Natural killer cell (primary cell): ENCODE data around the gene C4orf50. TPM values are rescaled to one million over a fixed set of nuclear protein-coding genes. Genes with fewer than 3 reads are reported as not detected.

Experiments
- ATAC-seq, 3 donors: fragments of 150-1000 bp in 2 of 3; fragments of 200-7000 bp in 1 of 3; cut with Tn5 transposase; 1 replicate in 1 of 3; 2 replicates in 2 of 3; pipeline ENCODE4 v1.10.0; 2021; ENCODE audit warnings: mild to moderate bottlenecking in 2 of 3, moderate library complexity in 2 of 3
- DNase-seq, 2 donors: peaks; one replicate each; pipeline versions ENCODE4 v3.0.0 to v3.0.0-alpha.2; 2013 to 2021; ENCODE audit warnings: mixed read lengths in 1 of 2
- H3K27ac ChIP-seq: one replicate; pipeline ENCODE4 v1.5.1; 2013; ENCODE audit warnings: mild to moderate bottlenecking, low read length
- H3K27me3 ChIP-seq: one replicate; pipeline ENCODE4 v1.6.1; 2013; ENCODE audit warnings: low read length; ENCODE audit not compliant: control insufficient read depth, insufficient read depth
- H3K36me3 ChIP-seq: one replicate; pipeline ENCODE4 v1.6.1; 2013; ENCODE audit warnings: low read length; ENCODE audit not compliant: control insufficient read depth, insufficient read depth
- H3K4me1 ChIP-seq: one replicate; pipeline ENCODE4 v1.6.1; 2013; ENCODE audit warnings: low read length; ENCODE audit not compliant: control insufficient read depth, insufficient read depth
- H3K4me3 ChIP-seq: one replicate; pipeline ENCODE4 v1.5.1; 2013; ENCODE audit warnings: low read length
- H3K9me3 ChIP-seq: one replicate; pipeline ENCODE4 v1.6.1; 2013; ENCODE audit warnings: low read length; ENCODE audit not compliant: control insufficient read depth, insufficient read depth
- H3K27ac Mint-ChIP-seq, 2 donors: one replicate each; pipeline ENCODE4 v1.8.0; 2022; ENCODE audit warnings: mild to moderate bottlenecking in 2 of 2, mixed read lengths in 2 of 2, moderate library complexity in 1 of 2
- H3K27me3 Mint-ChIP-seq, 2 donors: one replicate each; pipeline ENCODE4 v1.8.0; 2022; ENCODE audit warnings: low read depth in 2 of 2, mixed read lengths in 2 of 2
- H3K36me3 Mint-ChIP-seq: one replicate; pipeline ENCODE4 v1.8.0; 2022; ENCODE audit warnings: mixed read lengths
- H3K4me1 Mint-ChIP-seq, 2 donors: one replicate each; pipeline ENCODE4 v1.8.0; 2022; ENCODE audit warnings: mixed read lengths in 2 of 2
- H3K4me3 Mint-ChIP-seq: one replicate; pipeline ENCODE4 v1.8.0; 2022; ENCODE audit warnings: mild to moderate bottlenecking, moderate library complexity, mixed read lengths
- H3K9me3 Mint-ChIP-seq, 2 donors: one replicate each; pipeline ENCODE4 v1.8.0; 2022; ENCODE audit warnings: mixed read lengths in 2 of 2
- WGBS: methylation state at CpG from one replicate; pipeline ENCODE4 v1.1.7; 2013; ENCODE audit warnings: missing lambda C conversion rate; ENCODE audit not compliant: insufficient coverage; 5-methylcytosine and 5-hydroxymethylcytosine counted together
- intact Hi-C: fragments of 100-400 bp; cut with micrococcal nuclease; formaldehyde crosslinking; loops from one replicate; pipeline ENCODE4 v1.14.2; 2022
- total RNA-seq, 4 donors: library from RNA; stranded (reverse); fragments of 120-200 nt in 1 of 4; gene quantifications; one replicate each; pipeline versions ENCODE4 v1.2.3 to v1.2.4, GENCODE V29; 2013 to 2022
- TF ChIP-seq, protein P1 (sequence below): fragments of 200-600 bp; IDR thresholded peaks from one replicate; pipeline ENCODE4 v1.8.0; 2022; ENCODE audit warnings: antibody characterized with exemption

C4orf50 gene
- total RNA-seq, 3 donors from 2014 or later (not counting 1 experiment from before 2014, with no cell fraction given) = 0.63 to 2.7 (median 1.8) TPM

DNA sequence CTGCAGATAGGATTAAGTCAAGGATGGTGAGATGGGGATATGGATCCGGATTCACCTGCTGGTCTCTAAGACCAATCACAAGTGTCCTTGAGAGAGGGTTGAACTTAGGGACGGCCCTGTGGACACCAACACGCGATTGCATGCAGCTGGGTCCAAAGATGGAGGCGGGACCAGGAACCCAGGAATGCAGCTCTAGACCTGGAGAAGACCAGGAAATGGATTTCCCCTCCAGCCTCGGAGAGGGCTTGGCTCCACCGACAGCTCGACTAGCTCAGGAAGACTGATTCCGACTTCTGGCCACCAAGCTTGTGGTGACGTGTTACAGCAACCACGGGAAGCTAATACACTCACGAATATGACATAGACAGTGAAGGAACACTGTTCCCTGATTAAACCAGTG is 4.7 kb downstream of the C4orf50 start:
- TF ChIP-seq, protein P1, sequence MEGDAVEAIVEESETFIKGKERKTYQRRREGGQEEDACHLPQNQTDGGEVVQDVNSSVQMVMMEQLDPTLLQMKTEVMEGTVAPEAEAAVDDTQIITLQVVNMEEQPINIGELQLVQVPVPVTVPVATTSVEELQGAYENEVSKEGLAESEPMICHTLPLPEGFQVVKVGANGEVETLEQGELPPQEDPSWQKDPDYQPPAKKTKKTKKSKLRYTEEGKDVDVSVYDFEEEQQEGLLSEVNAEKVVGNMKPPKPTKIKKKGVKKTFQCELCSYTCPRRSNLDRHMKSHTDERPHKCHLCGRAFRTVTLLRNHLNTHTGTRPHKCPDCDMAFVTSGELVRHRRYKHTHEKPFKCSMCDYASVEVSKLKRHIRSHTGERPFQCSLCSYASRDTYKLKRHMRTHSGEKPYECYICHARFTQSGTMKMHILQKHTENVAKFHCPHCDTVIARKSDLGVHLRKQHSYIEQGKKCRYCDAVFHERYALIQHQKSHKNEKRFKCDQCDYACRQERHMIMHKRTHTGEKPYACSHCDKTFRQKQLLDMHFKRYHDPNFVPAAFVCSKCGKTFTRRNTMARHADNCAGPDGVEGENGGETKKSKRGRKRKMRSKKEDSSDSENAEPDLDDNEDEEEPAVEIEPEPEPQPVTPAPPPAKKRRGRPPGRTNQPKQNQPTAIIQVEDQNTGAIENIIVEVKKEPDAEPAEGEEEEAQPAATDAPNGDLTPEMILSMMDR = no peak
- no peaks in the 10 kb centered on the region for H3K36me3 Mint-ChIP-seq
- no peak overlapping the region for H3K4me3 ChIP-seq
- peaks cover 0 to 8% of the 10 kb centered on the region in 2 donors for H3K4me1 Mint-ChIP-seq
- H3K4me1 ChIP-seq = no peaks in the 10 kb centered on the region
- no peaks in the 10 kb centered on the region for H3K27me3 ChIP-seq
- intact Hi-C loops = no loop called here
- H3K27ac ChIP-seq = no peak overlapping the region
- H3K27ac Mint-ChIP-seq = no peak overlapping the region
- H3K9me3 Mint-ChIP-seq = no peaks in the 10 kb centered on the region
- no peak for DNase-seq
- peaks cover 6 to 35% of the 10 kb centered on the region in 2 donors for H3K27me3 Mint-ChIP-seq
- H3K9me3 ChIP-seq = no peaks in the 10 kb centered on the region
- H3K36me3 ChIP-seq = no peaks in the 10 kb centered on the region
- no peak overlapping the region for H3K4me3 Mint-ChIP-seq
- WGBS = 95% methylated on average over 12 of the region's 12 CpGs
- ATAC-seq = no peak

GRCh38 chr4:6012200-6012599 is 6.0 kb downstream of the C4orf50 start:
- no peaks in the 10 kb centered on the region for H3K9me3 Mint-ChIP-seq
- no peaks in the 10 kb centered on the region for H3K4me1 ChIP-seq
- no peak overlapping the region for H3K4me3 ChIP-seq
- H3K27me3 ChIP-seq = no peaks in the 10 kb centered on the region
- no peak overlapping the region for H3K4me3 Mint-ChIP-seq
- DNase-seq (no peak), ATAC-seq (no peak)
- no peaks in the 10 kb centered on the region for H3K9me3 ChIP-seq
- intact Hi-C loops = no loop called here
- no peaks in the 10 kb centered on the region for H3K36me3 ChIP-seq
- H3K4me1 Mint-ChIP-seq = peaks cover 0 to 8% of the 10 kb centered on the region in 2 donors
- no peaks in the 10 kb centered on the region for H3K36me3 Mint-ChIP-seq
- H3K27ac ChIP-seq = no peak overlapping the region
- TF ChIP-seq, protein P1 = no peak
- H3K27me3 Mint-ChIP-seq = peaks cover 8 to 25% of the 10 kb centered on the region in 2 donors
- H3K27ac Mint-ChIP-seq = no peak overlapping the region
- 52% methylated on average over 4 of the region's 5 CpGs for WGBS

DNA sequence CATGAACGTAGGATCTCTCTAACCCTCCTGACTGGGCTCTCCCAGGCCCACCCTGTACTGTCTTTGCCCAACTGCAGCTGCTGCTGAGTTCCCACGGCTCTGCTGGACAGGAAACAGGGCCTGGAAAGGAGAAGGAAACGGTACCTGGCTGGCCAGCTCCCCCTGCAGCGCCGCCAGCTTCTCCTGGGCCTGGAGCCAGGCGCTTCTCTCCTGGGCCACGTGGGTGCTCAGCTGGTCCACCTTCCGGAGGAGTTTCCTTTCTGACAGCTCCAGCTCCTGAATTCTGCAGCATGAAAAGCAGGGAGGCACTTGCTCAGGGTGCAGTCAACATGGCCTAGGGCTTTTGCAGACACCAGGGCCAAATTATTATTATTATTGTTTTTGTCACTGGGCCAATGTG is 6.5 kb downstream of the C4orf50 start:
- no peak for DNase-seq
- WGBS = 9% methylated on average over 8 of the region's 8 CpGs
- H3K4me1 Mint-ChIP-seq = peaks cover 0 to 8% of the 10 kb centered on the region in 2 donors

GRCh38 chr4:6011271-6011671 is 7.0 kb downstream of the C4orf50 start:
- Histone ChIP-seq H3K27ac (no peak overlapping the region), H3K4me3 (no peak overlapping the region), H3K9me3 (no peaks in the 10 kb centered on the region), H3K36me3 (no peaks in the 10 kb centered on the region), H3K27me3 (no peaks in the 10 kb centered on the region), H3K4me1 (no peaks in the 10 kb centered on the region)
- H3K9me3 Mint-ChIP-seq = no peaks in the 10 kb centered on the region
- peaks cover 0 to 8% of the 10 kb centered on the region in 2 donors for H3K4me1 Mint-ChIP-seq
- no peak overlapping the region for H3K27ac Mint-ChIP-seq
- H3K4me3 Mint-ChIP-seq = no peak overlapping the region
- no peak for ATAC-seq
- intact Hi-C loops = no loop called here
- no peaks in the 10 kb centered on the region for H3K36me3 Mint-ChIP-seq
- 21% methylated on average over 11 of the region's 12 CpGs for WGBS
- TF ChIP-seq, protein P1 = no peak
- H3K27me3 Mint-ChIP-seq = peaks cover 14 to 25% of the 10 kb centered on the region in 2 donors
- no peak for DNase-seq

More for the DNA sequence above, 6.5 kb downstream of the C4orf50 start:
- intact Hi-C loops = no loop called here
- Mint-ChIP-seq H3K36me3 (no peaks in the 10 kb centered on the region), H3K9me3 (no peaks in the 10 kb centered on the region), H3K27me3 (peaks cover 12 to 25% of the 10 kb centered on the region in 2 donors), H3K4me3 (no peak overlapping the region), H3K27ac (no peak overlapping the region)
- no peaks in the 10 kb centered on the region for H3K36me3 ChIP-seq
- ATAC-seq = no peak
- TF ChIP-seq, protein P1 = no peak
- no peak overlapping the region for H3K4me3 ChIP-seq
- no peaks in the 10 kb centered on the region for H3K4me1 ChIP-seq
- H3K27ac ChIP-seq = no peak overlapping the region
- H3K27me3 ChIP-seq = no peaks in the 10 kb centered on the region
- H3K9me3 ChIP-seq = no peaks in the 10 kb centered on the region
